HG03521 (cell line): ENCODE measurements around the gene BRSK1.
"Not testable (repeated sequence)": the region's sequence is repeated elsewhere in the genome, so short reads cannot be mapped to it uniquely, and the experiment has no call there.

Source experiments
- ATAC-seq: cut with Tn5 transposase; IDR thresholded peaks from one replicate; pipeline ENCODE4 v1.9.1; 2021; ENCODE audit warnings: mild to moderate bottlenecking, moderate library complexity; ENCODE audit not compliant: unreplicated experiment

The BRSK1 gene

DNA sequence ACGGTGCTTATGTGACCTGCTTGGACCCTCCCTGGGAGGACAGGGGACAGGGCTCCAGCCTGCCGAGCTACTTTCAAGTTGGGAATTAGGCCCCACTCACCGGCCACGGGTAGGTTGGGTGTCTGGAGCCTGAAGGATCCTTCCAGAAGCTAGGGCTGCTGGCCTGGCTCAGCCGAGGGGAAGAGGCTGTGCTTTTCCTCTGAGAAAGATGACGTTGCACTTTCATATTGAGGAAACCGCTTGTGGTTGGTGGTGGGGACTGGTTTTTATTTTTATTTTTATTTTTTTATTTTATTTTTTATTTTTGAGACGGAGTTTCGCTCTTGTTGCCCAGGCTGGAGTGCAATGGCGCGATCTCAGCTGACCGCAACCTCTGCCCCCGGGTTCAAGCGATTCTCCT, 41.4 kb downstream of the BRSK1 start, which contains the start of gene TMEM150B:
Gene TMEM150B, minus strand, starts transcription at position 170 of the 400 bp plus-strand sequence. CDS start 4,305 bp downstream, outside the sequence.
- ATAC-seq: no peak

DNA sequence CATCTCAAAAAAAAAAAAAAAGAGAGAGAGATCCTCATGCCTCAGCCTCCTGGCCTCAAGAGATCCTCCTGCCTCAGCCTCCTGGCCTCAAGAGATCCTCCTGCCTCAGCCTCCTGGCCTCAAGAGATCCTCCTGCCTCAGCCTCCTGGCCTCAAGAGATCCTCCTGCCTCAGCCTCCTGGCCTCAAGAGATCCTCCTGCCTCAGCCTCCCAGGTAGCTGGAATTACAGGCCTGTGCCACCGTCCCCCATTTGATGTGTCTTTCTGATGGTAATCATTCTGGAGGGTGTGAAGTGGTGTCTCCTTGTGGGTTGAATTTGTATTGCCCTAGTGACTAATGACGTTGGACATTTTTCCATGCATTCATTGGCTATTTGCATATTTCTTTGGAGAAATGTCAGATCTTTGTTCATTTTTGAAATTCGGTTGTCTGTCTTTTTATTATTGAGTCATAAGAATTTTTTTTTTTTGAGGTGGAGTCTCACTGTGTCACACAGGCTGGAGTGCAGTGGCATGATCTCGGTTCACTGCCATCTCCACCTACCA, 45.0 kb downstream of the BRSK1 start:
- ATAC-seq: not testable (repeated sequence)

DNA sequence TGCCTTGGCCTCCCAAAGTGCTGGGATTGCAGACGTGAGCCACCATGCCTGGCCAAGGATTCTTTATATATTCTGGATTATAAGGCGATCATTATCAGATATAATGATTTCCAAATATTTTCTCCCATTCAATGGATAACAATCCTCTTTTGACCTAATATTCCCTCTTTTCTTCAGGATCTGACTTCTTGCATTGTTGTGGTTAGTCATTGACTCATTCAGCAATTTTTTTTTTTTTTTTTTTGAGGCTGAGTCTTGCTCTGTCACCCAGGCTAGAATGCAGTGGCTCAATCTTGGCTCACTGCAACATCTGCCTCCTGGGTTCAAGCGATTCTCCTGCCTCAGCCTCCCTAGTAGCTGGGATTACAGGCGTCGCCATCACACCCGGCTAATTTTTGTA, 46.0 kb downstream of the BRSK1 start:
- ATAC-seq: not testable (repeated sequence)

DNA sequence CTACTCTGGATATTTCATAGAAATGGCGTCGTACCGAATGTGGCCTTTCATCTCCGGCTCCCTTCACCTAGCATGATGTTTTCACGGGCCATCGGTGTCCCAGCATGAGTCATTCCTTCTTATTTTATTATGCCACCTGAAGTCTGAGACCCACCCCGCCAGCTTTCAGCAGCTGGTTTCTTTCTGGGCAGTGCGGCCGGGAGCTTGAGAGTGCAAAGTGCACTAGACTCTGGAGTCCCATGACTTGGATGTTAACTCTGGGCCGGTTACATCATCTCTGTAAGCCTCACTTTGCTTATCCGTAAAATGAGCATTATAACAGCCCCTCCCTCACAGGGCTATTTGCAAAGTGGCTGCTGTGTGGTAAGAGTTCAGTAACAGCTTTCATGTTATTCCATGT, 50.1 kb downstream of the BRSK1 start:
- ATAC-seq: no peak

DNA sequence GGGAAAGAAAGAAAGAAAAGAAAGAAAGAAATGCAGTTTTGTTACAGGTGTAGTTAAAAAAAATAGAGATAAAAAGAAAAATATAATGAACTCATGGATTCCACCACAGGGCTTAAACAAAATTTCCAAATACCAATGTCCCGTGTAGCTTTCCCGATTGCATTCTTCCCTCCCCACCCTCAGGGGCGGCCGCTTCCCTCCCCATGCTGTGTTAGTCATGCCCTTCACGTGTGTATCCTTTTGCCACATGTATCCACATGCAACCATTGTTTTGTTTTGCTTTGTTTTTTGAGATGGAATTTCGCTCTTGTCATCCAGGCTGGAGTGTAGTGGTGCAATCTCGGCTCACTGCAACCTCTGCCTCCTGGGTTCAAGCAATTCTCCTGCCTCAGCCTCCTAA, 52.3 kb downstream of the BRSK1 start:
- ATAC-seq: no peak

DNA sequence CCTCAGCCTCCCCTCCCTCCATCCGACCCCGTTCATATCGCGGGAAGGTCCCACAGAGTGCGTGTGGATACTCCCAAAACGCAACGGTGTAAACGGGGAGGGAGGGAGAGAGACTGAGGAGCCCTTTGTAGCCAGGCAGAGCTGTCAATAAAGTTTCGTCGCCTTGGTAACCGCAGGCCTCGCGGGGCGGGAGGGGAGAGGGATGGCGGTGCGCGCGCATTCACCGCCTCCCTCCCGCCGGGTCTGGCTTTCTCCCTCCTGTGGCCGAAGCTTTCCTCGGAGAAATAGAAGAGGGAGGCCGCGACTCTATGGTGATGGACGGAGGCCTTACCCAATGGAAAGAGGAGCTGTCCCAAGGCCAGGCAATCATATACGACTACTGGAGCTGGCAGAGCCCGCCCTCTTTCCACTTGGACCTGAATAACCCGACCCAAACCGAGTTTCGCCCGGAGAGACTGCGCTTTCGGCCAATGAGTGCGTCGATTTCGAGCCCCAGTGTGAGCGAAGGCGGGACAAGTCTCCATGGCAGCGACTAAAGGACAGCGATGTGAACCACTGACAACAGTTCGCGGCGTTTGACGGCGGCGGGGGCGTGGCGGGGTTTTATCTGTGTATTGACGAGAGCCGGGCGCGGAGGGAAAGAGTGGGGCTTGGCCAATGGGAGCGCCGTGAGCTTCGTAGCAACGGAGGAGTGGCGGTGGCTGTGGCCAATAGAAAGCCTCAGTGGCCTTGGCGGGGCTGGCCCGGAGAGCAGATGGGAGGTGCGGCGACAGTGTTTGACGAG, 55.5 kb downstream of the BRSK1 start, which contains the start of gene KMT5C:
Gene KMT5C, plus strand, starts transcription at position 772 of the 784 bp plus-strand sequence. CDS start 2,061 bp downstream, outside the sequence.
- ATAC-seq: peak; percentile 80

DNA sequence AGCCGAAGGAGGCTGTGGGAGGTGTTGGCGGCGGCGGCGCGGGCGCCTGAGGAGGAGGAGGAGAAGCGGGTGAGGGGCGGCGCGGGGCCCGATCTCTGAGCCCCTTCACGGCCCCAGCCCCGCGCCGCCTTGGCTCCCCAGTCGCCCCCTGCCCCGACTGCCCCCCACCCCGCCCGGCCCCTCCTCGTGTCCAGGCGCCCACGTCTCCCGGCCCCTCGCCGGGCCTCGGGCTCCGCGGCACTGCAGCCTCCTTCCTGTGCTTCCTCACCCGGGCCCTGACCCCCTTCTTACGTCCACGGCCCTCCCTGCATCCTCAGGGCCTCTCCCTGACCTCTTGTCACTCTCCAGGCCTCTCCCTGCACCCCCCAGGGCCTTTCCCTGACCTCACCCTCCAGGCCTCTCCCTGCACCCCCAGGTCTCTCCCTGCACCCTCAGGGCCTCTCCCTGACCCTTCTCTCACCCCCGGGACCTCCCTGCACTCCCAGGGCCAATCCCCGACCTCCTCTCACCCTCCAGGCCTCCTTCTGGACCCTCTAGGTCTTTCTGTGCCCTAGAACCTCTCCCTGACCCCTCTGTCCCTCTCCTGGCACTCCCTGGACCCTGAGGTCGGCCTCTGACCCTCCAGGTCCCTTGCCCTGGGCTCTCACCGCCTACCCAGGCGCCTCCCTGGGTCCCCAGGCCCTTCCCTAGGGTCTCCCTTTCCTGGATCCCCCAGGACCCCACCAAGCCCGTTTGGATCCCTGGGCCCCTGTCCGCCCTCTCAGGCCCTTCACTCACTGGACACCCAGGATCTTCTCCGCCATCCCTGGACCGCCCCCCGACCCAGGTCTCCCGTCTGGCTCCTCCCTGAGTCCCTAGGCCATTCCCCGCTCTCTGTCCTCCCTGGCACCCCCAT, 56.3 kb downstream of the BRSK1 start:
- no peak for ATAC-seq

DNA sequence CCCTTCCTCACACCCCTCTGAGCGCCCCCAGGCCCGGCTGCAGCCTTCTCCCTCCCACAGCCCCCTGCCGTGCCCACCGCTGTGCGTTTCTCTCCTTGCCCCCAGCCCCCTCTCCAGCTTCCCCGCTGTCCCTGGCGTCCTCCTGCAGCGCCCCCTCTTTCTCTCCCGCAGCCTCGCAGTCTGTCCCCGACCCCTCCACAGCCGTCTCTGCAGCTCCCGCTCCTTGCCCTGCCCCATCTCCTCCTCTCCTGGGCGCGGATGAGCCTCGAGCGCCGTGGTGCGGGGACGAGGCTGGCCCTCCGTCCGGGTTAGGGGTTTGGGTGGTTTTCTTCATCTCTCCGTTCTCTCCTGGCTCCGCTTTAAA, 57.0 kb downstream of the BRSK1 start:
- ATAC-seq: no peak

DNA sequence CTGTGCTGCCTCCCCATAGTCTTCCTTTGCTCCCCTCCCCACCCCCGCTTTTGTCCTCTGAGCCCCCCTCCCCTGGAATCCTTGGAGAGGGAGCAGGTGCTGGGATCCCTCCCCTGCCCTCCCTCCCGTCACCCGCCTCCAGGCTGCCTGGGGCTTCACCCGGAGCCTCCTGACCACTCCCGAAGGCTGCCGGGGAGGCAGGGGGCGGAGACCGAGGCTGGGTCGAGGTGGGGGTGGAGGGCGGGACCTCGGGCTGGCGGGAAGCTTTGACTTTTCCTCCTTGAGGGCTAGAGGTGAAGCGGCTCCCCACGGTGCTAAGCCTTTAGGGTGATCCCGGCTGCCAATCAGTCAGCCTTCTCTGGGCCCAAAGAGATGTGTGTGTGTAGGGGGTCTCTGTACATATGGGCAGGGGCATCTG, 57.4 kb downstream of the BRSK1 start:
- no peak for ATAC-seq

DNA sequence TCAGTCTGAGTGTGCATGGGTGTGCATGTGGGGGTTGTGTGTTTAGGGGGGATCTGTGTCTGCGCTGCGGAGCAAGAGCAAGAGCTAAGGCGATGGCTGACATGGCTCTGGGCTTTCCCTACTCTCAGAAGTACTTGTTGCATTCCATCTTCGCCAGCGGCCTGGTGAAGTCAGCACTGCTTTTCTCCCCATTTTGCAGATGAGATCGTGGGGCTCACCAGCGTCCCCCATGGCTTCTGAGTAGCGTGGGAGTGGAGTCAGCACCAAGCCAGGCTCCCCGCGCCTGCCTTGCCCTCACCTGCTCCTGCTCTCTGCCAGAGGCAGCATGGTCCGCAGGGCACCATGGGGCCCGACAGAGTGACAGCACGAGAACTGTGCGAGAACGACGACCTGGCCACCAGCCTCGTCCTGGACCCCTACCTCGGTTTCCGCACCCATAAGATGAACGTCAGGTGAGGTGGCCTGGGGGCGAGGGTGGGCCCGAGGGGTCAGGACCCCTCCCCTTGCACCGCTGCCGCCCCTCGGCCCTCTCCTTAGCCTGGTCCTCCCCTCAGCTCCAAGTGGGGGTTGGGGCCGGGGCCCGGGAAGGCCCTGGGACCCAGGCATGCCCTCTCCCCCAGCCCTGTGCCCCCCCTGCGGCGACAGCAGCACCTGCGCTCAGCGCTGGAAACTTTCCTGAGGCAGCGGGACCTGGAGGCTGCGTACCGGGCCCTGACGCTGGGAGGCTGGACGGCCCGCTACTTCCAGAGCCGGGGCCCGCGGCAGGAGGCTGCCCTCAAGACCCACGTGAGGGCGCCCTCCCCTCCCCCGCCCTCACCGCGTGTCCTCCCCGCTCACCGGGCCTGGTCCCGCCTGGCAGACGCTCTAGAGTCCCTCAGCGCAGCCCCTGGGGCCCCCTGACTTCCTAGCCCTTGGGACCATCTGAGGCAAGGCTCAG, 58.1 kb downstream of the BRSK1 start:
- no peak for ATAC-seq

DNA sequence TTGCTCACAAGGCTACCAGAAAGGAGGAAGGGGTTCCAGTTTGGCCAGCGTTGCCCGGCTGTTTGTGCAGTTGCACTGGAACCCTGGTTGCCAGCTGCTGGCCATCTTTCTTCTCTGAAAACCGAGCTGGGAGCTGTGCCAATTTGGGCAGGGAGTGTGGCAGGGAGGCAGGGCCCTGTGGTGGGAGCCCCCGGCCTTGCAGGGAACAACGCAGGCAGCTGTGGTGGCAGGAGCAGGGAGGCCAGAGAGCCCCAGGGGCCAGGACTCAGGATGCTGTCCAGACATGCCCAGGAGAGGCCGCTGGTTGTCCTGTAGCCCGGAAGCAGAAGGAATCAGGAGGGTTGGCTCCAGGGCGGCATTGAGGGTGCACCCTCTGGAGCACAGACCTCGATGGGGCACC, 60.6 kb downstream of the BRSK1 start:
- no peak for ATAC-seq

DNA sequence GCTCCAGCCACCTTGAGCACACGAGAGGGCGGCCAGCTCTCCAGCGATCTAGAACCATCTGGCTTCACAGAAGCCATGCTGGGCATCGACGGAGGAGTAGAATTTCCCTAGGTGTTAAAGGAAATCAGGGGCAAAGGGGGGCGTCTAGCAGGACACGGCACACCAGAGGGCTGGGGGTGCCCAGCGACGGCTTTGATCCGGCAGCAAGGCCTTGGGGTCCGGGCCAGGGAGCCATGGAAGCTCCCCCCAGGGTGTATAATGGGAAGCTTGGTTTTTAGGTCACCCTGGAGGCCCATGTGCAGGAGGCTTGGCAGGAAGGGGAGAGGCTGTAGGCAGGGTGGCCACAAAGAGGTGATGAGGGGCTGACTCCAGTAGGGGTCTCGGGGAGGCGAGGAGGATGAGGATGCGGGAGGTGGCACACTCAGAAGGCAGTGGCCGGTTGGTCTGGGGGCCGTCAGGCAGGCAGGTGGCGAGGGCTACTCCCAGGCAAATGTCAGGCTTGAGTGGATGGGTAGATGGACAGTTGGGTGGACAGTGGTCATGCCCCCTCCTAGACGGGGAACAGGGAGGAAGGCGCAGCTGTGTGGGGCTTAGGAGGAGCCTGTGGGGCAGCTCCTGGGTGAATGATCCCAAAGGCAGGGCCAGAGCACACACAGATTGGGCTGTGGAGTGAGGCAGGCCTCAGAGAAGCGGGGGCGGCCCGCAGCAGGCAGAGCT, 61.5 kb downstream of the BRSK1 start:
- ATAC-seq: no peak

DNA sequence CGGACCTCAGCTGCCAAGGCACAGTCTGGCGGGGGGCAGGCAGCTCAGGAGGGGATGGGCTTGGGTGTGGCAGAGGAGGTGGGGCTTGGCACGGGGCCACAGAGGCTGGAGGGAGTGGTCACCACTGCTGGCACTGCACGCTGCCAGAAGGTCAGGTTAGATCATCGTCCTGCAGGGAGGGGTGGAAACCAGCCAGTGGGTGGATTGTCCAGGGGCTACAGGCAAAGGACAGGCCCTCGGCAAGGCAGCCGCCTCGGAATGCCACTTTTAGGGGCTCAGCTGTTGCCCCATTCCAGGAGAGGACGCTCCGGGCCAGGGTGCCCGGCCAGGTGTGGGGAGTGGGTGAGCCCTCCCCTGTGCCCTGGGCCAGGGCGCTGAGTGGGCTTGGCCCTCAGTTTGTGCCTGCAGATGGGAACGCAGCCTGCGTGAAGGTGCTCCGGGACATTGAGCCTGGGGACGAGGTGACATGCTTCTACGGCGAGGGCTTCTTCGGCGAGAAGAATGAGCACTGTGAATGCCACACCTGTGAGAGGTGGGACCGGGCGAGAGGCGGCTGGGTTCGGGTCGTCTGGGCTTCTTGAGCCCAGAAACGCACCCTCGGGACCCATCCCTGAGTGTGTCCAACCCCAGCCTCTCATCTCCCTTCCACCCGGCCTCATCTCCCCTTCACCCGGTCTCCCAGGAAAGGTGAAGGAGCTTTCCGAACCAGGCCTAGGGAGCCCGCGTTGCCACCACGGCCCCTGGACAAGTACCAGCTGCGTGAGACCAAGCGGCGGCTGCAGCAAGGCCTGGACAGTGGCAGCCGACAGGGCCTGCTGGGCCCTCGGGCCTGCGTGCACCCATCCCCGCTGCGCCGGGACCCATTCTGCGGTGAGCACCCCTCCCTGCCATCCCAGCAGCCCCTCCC, 62.3 kb downstream of the BRSK1 start:
- ATAC-seq: no peak

DNA sequence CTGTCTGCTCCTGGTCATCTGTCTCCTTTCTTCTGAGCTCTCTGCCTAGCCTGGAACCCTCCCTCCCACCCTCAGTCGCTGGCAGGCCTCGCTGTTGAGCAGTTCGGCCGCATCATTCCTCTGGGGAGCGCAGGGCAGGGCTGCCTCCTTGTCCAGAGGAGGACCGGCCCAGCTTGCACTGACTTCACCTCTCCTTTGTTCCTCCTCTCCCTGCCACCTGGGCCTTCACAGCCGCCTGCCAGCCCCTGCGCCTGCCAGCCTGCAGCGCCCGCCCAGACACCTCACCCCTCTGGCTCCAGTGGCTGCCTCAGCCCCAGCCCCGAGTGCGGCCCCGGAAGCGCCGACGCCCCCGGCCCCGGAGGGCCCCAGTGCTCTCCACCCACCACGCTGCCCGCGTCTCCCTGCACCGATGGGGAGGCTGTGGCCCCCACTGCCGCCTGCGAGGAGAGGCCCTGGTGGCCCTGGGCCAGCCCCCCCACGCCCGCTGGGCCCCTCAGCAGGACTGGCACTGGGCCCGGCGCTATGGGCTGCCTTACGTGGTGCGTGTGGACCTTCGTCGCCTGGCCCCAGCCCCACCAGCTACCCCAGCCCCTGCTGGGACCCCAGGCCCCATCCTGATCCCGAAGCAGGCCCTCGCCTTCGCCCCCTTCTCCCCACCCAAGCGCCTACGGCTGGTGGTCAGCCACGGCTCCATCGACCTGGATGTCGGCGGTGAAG, 63.1 kb downstream of the BRSK1 start:
- no peak for ATAC-seq

DNA sequence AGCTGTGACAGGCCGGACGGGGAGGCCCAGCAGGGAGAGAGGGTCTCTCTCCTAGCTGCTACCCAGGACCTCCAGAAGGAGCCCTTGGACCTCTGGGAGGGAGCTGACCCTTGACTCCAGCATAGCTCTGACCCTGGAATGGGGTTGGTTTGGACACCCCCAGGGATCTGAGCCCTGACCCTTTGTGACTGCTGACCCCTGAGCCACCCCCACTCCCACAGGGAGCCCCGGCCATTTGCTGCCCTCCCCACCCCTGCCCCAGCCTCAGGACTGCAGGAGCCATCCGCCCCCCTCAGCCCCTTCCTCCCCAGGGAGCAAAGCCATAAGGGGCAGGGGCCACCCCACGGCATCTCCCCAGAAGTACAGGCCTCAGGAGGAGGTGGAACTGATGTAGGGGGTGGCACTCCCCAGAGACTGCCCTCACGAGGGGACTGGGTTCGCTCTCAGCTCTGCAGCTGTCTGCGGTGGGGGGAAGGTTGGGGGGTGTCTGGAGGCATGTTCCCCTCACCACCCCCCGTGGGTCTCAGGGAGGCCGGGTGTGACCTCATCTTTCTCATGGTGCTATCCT, 63.7 kb downstream of the BRSK1 start:
- no peak for ATAC-seq

DNA sequence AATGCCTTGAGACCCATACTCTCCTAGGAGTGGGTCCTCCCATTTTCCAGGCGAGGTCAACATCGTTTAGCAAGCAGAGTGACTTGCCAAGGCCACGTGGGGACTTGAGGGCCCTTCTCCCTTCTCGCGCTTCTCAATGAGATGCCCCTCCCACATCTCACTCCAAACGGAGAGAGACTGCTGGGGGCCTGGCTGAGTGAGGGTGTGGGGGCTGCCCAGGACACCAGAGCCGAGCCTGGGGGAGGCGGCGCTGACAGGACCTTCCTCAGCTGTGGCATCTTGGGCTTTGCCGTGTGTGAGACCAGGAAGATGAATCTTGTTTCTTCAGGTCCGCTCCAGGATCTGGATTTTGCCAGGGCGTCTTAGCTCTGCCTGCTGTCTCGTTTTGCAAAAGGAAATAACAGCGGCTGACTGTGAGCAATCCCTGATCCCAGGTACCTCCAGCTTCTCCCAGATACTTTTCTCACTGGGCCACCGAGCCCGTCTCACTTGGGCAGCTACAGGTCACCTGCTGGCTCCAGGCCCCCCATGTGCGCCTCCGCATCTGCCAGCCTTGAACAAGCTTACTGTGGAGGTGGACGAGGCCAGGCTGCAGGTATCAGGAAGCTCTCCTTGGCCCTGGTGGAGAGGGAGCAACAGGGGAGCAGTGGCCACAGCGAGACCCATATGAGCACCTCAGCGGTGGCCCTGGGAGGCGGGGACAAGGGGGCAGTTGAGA, 64.7 kb downstream of the BRSK1 start:
- ATAC-seq: no peak

DNA sequence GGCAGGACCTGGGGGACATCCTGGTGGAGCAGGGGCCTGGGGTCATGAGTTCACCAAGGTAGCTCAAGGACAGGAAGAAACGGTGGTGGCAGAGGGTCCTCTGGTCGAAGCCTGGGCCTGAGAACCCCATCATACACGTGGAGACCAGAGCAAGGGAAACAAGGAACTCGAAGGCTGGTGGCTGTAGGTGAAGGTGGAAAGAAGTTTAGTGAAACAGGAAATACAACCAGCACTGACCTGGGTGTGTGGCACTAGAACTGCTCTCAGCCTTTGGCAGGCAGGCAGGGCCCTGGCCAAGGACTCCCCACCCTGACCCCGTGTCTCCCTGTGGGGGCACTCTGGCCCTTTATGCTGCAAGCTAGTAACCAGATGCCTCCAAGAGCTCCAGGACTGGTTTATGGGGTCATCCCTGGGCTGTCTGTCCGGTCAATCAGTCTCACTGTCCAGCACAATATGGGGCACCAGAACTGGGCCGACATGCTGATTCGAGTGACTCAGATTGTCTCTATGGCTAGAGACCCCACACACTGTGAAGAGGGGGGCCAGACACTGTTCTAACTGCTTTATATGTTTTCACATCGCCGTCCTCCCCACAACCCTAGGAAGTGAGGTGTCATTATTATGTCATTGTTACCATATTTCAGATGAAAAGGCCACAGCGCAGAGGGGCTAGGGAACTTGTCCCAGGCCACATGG, 67.0 kb downstream of the BRSK1 start:
- no peak for ATAC-seq
